PC-3 (cell line): ENCODE results near the gene OR2W1.

Experiments used
- EZH2 ChIP-seq: fragments of 300-600 bp; sonication (generic); IDR thresholded peaks from one replicate; pipeline ENCODE4 v1.6.1; 2017; ENCODE audit warnings: antibody characterized with exemption, mild to moderate bottlenecking, low read length; ENCODE audit not compliant: unreplicated experiment
- EZH2phosphoT487 ChIP-seq: fragments of 300-600 bp; sonication (generic); IDR thresholded peaks from 2 replicates; pipeline ENCODE4 v1.6.1; 2018; ENCODE audit warnings: mild to moderate bottlenecking, antibody characterized with exemption, low read length, borderline replicate concordance
- TF ChIP-seq, protein P1 (sequence below): fragments of 300-600 bp; sonication (generic); conservative IDR thresholded peaks from 2 replicates; pipeline ENCODE4 v1.5.1; 2017; ENCODE audit warnings: antibody characterized with exemption, low read depth, mild to moderate bottlenecking, low read length

DNA sequence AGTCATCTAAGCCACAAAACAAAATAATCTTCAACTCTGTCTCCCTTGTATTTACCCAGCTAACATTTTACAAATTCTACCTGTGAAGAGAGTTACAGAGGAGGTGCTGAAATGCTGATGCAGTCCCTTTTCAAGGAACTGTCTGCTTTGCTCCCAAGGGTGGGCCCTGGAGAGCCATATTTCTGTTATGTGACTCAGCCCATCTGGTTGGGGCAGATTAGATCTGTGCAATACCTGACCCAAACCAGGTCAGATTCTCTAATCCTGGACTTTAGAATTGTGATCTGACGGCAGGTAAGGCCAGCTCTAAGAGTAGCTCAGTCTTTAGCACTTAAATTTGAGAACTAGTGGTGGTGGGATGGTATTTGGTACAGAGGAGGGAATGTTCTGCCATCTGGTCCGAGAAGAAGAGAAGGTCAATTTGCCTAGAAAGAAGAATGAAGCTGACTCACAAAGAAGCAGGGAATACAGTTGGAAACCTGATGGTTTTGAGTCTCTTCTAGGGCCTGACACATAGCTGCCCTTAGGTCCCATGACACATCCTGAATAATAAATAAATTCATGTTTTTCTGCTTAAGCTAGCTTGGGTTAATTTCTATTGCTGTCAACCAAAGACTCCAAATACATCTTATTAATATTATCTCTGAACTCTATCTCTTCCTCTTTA is 48.0 kb downstream of the OR2W1 start:
- TF ChIP-seq, protein P1, sequence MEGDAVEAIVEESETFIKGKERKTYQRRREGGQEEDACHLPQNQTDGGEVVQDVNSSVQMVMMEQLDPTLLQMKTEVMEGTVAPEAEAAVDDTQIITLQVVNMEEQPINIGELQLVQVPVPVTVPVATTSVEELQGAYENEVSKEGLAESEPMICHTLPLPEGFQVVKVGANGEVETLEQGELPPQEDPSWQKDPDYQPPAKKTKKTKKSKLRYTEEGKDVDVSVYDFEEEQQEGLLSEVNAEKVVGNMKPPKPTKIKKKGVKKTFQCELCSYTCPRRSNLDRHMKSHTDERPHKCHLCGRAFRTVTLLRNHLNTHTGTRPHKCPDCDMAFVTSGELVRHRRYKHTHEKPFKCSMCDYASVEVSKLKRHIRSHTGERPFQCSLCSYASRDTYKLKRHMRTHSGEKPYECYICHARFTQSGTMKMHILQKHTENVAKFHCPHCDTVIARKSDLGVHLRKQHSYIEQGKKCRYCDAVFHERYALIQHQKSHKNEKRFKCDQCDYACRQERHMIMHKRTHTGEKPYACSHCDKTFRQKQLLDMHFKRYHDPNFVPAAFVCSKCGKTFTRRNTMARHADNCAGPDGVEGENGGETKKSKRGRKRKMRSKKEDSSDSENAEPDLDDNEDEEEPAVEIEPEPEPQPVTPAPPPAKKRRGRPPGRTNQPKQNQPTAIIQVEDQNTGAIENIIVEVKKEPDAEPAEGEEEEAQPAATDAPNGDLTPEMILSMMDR: no peak
- TF ChIP-seq EZH2phosphoT487 (no peak), EZH2 (no peak)
